GM18873 (cell line): ENCODE results near the gene IGLL1.
"Not testable (repeated sequence)": the region's sequence is repeated elsewhere in the genome, so short reads cannot be mapped to it uniquely, and the experiment has no call there.

Source experiments
- ATAC-seq: cut with Tn5 transposase; IDR thresholded peaks from one replicate; pipeline ENCODE4 v1.9.1; 2021; ENCODE audit warnings: mild to moderate bottlenecking, moderate library complexity, moderate number of reproducible peaks; ENCODE audit not compliant: unreplicated experiment, low FRiP score

IGLL1 gene

DNA sequence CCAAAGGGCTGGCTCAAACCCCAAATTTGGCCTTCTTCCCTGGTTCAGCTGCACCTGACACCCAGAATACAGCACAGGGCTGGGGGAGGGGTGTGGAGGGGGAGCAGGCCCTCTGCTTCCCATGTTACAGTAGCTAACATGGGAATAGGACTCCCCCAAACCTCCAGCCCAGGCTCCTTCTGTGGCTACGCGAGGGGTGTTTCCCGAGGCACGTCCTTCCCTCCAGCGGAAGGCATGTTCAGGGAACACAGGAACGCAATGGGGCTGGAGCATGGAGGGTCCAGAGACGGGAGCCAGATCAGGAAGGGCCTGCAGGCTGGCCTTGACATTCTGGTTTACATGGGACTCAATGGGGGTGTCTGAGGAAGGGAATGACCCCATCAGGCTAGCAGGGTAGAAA is 11.8 kb upstream of the IGLL1 start:
- ATAC-seq, result no peak

DNA sequence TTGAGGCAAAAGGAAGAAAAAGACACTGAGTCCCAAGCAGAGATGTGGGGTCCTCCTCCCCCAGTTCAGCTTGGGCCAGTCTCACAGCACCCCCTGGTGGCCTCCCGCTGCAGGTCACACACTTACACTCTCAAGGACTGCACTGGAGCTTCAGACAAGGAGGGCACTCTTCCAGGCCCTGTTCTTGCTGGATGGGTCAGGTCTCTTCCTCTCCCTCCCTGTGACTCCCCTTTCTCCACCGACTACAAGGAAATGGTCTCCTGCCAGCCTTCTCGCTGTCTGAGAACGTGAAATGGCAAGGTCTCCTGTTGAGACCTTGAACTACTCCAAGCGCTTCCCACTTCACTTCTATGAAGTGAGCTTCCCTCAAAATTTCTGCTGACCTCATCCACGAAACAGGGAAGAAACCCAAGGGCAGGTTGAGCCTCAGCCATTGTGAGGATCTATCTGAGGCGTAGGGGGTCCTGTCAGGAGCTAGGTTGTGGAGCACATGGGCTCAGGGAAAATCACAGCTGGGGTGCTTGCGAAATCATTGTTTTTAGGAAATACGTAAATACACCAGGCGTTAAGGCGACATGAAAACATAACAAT is 11.2 kb upstream of the IGLL1 start:
- no peak for ATAC-seq

DNA sequence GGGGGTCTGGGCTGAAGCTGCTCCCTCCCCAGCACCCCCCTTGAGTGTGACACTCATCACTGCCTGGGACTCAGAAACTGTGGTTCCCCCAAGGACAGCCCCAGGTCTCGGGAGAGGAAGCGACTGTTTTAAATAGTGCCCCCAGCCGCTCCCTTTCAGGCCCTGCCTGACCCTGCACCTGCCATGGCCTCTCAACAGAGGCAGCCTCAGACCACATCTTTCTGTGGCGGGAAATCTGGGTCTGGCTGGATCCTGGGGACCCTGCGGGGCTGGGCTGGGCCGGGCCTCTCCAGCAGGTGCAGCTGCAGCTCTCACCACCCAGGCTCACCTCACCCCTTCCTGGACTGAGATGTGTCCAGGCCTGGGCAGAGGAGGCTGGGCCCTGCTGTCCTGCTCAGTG is 3.7 kb upstream of the IGLL1 start:
- ATAC-seq, result no peak

- ATAC-seq, result no peak
Observed at GRCh38 chr22:23583153-23583552, 3.1 kb upstream of the IGLL1 start.

DNA sequence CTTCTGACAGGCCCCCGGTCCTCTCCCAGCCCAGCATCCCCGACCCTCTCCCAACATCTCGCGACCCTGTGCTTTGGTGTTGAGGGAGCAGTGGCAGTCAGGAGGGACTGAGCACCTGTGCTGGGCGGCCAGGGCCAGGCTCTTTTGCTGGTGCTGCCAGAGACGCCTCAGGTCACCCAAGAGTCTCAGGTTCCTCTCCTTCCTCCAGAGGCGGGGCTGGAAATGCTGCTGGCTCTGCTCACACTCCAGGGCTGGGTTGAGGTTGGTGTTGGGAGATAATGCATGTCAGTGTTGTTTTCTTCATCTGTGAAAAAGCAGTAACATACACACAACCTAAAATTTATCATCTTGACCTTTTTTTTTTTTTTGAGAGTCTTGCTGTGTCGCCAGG is 1.2 kb upstream of the IGLL1 start:
- ATAC-seq, result no peak

DNA sequence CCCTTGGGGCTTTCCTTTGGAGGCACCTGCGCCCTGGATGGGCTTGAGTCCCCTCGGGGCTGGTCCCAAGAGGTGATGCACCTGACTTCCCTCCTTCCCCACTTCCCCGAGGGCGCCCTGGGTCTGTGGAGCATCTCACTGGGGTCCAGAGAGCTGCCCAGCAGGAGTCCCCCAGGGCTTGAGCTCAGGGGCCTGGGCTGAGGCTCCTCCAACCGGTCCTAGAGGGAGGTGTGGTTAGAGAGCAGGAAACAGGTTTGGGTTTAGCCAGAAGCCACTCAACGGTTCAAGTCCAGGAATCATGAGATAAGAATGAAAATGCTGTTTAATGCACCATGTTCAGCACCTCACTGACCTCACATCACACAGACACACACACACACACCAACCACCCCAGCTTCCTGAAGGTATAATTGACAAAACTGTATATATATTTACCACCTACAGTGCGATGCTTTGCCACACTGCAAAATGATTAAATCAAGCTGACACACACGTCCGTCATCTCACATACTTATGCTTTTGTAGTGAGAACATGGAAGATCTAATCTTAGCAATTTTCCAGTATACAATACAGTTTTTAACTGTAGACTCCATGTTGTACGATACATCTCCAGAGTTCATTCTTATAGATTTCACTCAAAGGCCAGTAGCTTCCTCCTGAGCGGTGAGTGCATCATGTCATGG is 628 bp upstream of the IGLL1 start:
- no peak for ATAC-seq

DNA sequence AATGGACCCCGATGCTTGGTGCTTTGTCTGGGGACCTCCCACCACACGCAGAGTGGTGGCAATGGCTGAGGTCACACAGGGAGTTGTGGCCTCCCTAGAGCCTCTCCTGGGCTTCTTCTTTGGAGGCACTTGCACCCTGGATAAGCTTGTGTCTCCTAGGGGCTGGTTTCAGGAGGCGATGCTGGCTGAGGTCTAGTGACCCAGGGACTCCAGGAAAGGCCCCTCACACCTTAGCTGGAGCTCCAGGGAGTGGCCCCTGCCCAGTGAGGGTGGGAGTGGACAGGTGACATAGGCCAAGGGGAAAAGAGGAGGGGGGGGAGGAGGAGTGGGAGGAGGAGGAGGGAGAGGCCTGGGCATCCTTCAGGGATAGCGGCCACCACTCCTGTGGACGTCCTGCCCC is 810 bp downstream of the IGLL1 start:
- ATAC-seq, result no peak

DNA sequence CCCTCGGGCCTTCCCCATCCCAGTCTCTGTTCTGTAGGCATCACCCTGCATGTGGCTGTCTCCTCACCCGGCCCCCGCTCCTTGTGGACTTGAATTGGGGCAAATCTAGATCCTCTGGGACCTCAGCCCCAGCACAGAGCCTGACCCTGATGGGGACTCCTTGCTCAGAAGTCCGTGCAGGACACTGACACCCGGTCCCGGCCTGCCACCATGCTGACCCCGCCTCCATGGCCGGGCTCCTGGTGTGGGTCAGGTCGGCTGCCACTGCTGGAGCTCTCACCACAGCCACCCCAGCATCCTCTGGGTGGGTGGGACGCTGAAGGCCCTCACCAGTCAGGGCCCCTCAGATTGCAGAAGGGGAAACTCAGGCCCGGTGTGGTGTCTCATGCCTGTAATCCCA is 1.8 kb downstream of the IGLL1 start:
- ATAC-seq, result no peak

DNA sequence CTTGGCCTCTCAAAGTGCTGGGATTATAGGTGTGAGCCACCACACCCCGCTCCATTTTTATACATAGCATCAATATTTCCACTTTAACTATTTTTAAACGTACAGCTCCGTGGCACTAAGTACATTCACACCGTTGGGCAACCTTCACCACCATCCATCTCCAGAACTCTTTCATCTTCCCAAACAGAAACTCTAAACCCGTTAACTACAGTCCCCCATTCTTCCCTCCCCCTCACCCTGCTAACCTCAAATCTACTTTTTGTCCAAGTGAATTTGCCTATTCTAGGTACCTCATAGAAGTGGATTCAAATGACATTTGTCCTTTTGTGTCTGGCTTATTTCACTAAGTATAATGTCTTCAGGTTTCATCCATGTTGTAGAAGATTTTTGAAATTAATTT is 3.4 kb downstream of the IGLL1 start:
- no peak for ATAC-seq

GRCh38 chr22:23575601-23576000 is 4.5 kb downstream of the IGLL1 start:
- ATAC-seq, result no peak

- no peak for ATAC-seq
Observed at GRCh38 chr22:23574877-23575276, 5.2 kb downstream of the IGLL1 start.

DNA sequence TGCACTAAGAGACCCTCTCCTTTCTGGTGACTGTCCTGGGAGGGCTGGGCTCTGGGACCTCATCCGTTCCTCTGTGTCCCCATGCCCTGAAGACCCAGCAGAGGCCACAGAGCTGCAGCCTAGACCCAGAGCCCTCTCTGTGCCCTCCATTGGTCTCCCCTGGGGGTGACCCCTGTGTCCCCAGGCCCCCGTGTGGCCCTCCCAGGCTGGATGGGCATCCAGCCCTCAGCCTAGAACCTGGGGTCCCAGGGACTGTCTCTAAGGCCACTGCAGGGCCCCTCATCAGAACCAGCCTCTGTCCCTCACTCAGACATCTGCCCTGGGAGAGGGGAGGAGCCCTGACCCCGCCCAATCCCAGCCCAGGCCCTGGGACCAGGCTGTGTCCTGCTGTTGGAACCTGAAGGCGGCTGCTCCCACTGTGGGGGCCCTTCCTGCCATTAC is 5.7 kb downstream of the IGLL1 start:
- ATAC-seq, result no peak

DNA sequence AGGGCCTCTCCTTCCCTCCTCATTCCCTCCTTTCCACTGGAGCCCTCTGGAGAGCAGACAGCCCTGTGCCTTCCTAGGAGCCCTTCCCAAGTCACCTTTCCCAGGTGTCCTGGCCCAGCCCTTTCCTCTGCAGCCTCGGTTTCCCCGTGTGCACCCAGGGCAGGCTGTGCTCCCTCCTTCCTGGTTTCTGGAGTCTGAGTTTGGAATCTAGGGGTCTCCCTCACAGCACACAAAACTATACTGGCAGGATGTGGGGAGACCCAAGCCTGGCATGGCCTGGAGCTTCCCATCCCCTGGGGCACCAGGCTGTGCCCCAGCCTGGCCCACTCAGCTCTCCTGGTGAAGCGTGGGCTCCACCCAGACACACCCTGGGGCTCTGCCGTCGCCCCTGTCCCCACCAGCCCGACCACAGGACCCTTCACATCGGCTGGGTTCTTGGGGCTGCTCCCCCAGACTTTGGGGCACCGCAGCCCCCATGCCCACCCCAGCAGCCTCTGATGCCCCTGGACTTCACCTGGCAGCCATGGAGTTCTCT is 6.3 kb downstream of the IGLL1 start:
- ATAC-seq, result not testable (repeated sequence)

GRCh38 chr22:23573106-23573505 is 7.0 kb downstream of the IGLL1 start:
- not testable (repeated sequence) for ATAC-seq

DNA sequence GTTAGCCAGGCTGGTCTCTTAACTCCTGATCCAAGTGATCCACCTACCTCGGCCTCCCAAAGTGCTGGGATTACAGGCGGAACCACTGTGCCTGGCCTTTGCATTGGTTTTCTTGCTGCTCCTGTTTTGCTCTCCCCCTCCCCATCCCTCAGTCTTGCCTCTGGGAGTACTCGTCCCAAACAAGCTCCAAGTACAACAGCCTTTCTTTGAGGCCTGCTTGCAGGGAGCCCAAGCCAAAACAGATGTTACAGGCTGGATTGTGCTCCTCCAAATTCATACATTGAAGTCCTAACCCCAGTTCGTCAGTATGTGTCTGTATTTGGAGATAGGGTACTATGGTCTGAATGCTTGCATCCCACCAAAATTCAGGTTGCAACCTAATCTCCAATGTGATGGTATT is 8.6 kb downstream of the IGLL1 start:
- ATAC-seq, result no peak

DNA sequence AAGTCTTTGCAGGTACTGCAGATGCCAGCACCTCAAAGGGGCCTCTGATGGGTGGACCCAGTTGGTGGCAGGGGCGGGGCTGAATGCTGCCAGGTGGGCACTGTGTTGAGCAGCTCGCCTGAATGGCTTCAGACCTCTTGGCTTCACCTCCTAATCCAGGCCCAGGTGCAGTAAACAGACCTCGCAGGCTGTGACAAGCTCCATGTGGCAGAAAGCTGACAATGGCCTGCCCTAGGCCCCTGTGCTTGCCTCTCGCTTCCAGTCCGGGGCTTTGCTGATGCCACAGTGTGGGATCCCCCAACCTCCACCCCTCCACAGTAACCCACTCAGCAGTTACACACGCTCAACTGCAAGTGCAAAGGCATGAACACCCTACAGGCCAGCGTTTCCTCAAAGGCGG is 9.4 kb downstream of the IGLL1 start:
- no peak for ATAC-seq

DNA sequence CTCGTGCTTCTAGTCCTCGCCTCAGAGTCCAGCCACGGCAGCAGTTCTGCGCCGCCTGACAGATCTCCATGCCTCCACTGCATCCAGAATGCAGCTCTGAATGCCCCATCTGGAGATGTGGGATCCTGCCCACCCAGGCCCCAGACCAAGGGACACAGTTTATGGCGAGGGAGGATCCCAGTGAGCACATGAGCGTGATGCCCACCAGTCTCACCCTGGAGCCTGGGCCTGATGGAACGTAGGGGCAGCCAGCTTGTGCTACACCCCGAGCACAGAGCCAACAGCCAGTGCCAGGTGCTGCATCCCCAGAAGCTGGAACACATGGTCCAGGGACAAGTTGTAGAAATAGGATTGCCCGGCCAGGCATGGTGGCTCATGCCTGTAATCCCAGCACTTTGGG is 10.4 kb downstream of the IGLL1 start:
- no peak for ATAC-seq

GRCh38 chr22:23569291-23569690 is 10.8 kb downstream of the IGLL1 start:
- ATAC-seq, result no peak

GRCh38 chr22:23566705-23567475 is 13.2 kb downstream of the IGLL1 start:
- ATAC-seq, result no peak

GRCh38 chr22:23565915-23566704 is 14.0 kb downstream of the IGLL1 start:
- no peak for ATAC-seq
